ENCODE results near the gene MDM2.

DNA sequence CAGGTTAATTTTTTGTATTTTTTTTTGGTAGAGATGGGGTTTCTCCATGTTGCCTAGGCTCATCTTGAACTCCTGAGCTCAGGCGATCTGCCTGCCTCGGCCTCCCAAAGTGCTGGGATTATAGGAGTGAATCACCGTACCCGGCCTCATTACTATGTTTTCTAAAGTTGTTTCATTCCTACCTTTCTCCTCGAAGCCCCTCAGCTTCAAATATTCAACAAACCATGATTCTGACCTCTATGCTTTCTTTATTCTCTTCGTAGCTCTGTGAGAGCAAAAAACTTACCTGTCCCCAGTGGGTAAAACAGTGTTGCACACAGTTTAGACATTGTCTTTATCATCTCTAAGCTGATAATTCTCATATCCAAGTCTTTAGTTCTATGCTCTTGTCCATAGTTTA is 26.2 kb upstream of the MDM2 start:
- no peak for TF ChIP-seq POLR2A (IDR thresholded peaks at IDR 0.05; ENCODE audit: low read length)
- no peak for TF ChIP-seq GATA1 (IDR thresholded peaks at IDR 0.05; ENCODE audit: low read depth, low read length)

All from erythroblast (primary cell).